HepG2 (cell line): ENCODE data around the gene PBX4. TPM values are rescaled to one million over a fixed set of nuclear protein-coding genes. Genes with fewer than 3 reads are reported as not detected.
A peak's percentile ranks its signal among the peaks of the same experiment; 100 is the strongest.

Experiments
- ATF2 ChIP-seq: sonication (generic); formaldehyde crosslinking; IDR thresholded peaks from 2 replicates; pipeline ENCODE4 v1.4.0; 2020; ENCODE audit warnings: missing genetic modification reagents
- GABPA ChIP-seq, 2 experiments: IDR thresholded peaks; 2 replicates each; pipeline ENCODE4 v1.6.1; 2011 to 2016; ENCODE audit warnings: low read depth in 2 of 2, low read length in 1 of 2, missing biosample characterization in 1 of 2, missing genetic modification characterization in 1 of 2
- HOXA9 ChIP-seq: sonication (generic); formaldehyde crosslinking; IDR thresholded peaks from 2 replicates; pipeline ENCODE4 v1.8.1; 2022; ENCODE audit warnings: missing genetic modification reagents, mild to moderate bottlenecking, moderate library complexity, borderline replicate concordance
- ISL2 ChIP-seq: sonication (generic); formaldehyde crosslinking; IDR thresholded peaks from 2 replicates; pipeline ENCODE4 v1.5.0; 2020; ENCODE audit warnings: missing genetic modification reagents
- MATR3 ChIP-seq: sonication (generic); formaldehyde crosslinking; IDR thresholded peaks from 2 replicates; pipeline ENCODE4 v1.4.0; 2020; ENCODE audit warnings: missing genetic modification reagents
- MNT ChIP-seq: fragments of 450-650 bp; IDR thresholded peaks from 2 replicates; pipeline ENCODE4 v1.6.1; 2016
- NFYB ChIP-seq: sonication (generic); formaldehyde crosslinking; IDR thresholded peaks from 2 replicates; pipeline ENCODE4 v1.4.0; 2020; ENCODE audit warnings: missing genetic modification reagents
- NFYC ChIP-seq: IDR thresholded peaks from 2 replicates; pipeline ENCODE4 v1.6.1; 2016; ENCODE audit warnings: missing genetic modification reagents, missing compliant biosample characterization
- NPAS2 ChIP-seq: sonication (generic); formaldehyde crosslinking; IDR thresholded peaks from 2 replicates; pipeline ENCODE4 v1.8.0; 2022; ENCODE audit warnings: mild to moderate bottlenecking, missing genetic modification reagents, borderline replicate concordance
- RAD21 ChIP-seq: fragments of 450-650 bp; formaldehyde crosslinking; IDR thresholded peaks from 2 replicates; pipeline ENCODE4 v1.5.0; 2020; ENCODE audit warnings: mild to moderate bottlenecking
- SMAD3 ChIP-seq: sonication (generic); formaldehyde crosslinking; IDR thresholded peaks from 2 replicates; pipeline ENCODE4 v1.4.0; 2020; ENCODE audit warnings: missing genetic modification reagents
- SOX6 ChIP-seq, 2 experiments: fragments of 450-650 bp in 1 of 2; sonication (generic) in 1 of 2; formaldehyde crosslinking in 1 of 2; IDR thresholded peaks; 2 replicates each; pipeline versions ENCODE4 v1.4.0 to v1.6.1; 2017 to 2020; ENCODE audit warnings: antibody characterized with exemption in 1 of 2, mild to moderate bottlenecking in 1 of 2, missing genetic modification reagents in 1 of 2
- SSRP1 ChIP-seq: IDR thresholded peaks from 2 replicates; pipeline ENCODE4 v1.6.1; 2016; ENCODE audit warnings: control low read depth
- SYNCRIP ChIP-seq: fragments of 200-400 bp; formaldehyde crosslinking; IDR thresholded peaks from 2 replicates; pipeline ENCODE4 v1.6.1; 2018; ENCODE audit warnings: mild to moderate bottlenecking, low read depth, low read length; ENCODE audit not compliant: insufficient read depth
- ZEB1 ChIP-seq: IDR thresholded peaks from 2 replicates; pipeline ENCODE4 v1.6.1; 2012; ENCODE audit warnings: mild to moderate bottlenecking, low read depth, inconsistent platforms; ENCODE audit not compliant: insufficient replicate concordance
- ZNF10 ChIP-seq: sonication (generic); formaldehyde crosslinking; IDR thresholded peaks from 2 replicates; pipeline ENCODE4 v1.4.0; 2020; ENCODE audit warnings: mild to moderate bottlenecking, low read depth, missing genetic modification reagents, borderline replicate concordance
- ZNF136 ChIP-seq: sonication (generic); formaldehyde crosslinking; IDR thresholded peaks from 2 replicates; pipeline ENCODE4 v1.8.1; 2022; ENCODE audit warnings: low read depth, mild to moderate bottlenecking, moderate library complexity, missing genetic modification reagents
- ZNF3 ChIP-seq: IDR thresholded peaks from 2 replicates; pipeline ENCODE4 v1.7.0; 2017; ENCODE audit warnings: inconsistent platforms
- ZNF350 ChIP-seq: sonication (generic); formaldehyde crosslinking; IDR thresholded peaks from 2 replicates; pipeline ENCODE4 v1.4.0; 2020; ENCODE audit warnings: mild to moderate bottlenecking, low read depth, missing genetic modification reagents, borderline replicate concordance
- ZNF382 ChIP-seq: sonication (generic); formaldehyde crosslinking; IDR thresholded peaks from 2 replicates; pipeline ENCODE4 v1.5.0; 2020; ENCODE audit warnings: missing genetic modification reagents, mild to moderate bottlenecking, borderline replicate concordance
- ZNF572 ChIP-seq: sonication (generic); formaldehyde crosslinking; IDR thresholded peaks from 2 replicates; pipeline ENCODE4 v1.5.1; 2020; ENCODE audit warnings: mild to moderate bottlenecking, missing genetic modification reagents
- ZNF577 ChIP-seq: sonication (generic); formaldehyde crosslinking; IDR thresholded peaks from 2 replicates; pipeline ENCODE4 v1.4.0; 2020; ENCODE audit warnings: mild to moderate bottlenecking, low read depth, missing genetic modification reagents, borderline replicate concordance
- ZNF629 ChIP-seq: sonication (generic); formaldehyde crosslinking; conservative IDR thresholded peaks from 2 replicates; pipeline ENCODE4 v1.5.0; 2020; ENCODE audit warnings: missing genetic modification reagents
- polyA plus RNA-seq, 8 experiments: library from polyadenylated mRNA; depleted of rRNA in 3 of 8; stranded (reverse) in 7 of 8; unstranded in 1 of 8; fragments of >200 nt; fragmentation: Illumina TruSeq in 4 of 8; extraction: Trizol in 4 of 8; gene quantifications; 2 replicates each; pipeline versions ENCODE4 v1.2.1 to v1.2.3, GENCODE V29; 2011 to 2016; ENCODE audit warnings: low read depth in 4 of 8, missing spikeins in 1 of 8, mixed read lengths in 1 of 8; ENCODE audit not compliant: insufficient read depth in 1 of 8
- total RNA-seq, 5 experiments: library from RNA; depleted of rRNA; stranded (reverse); fragments of >200 nt; fragmentation: Illumina TruSeq; extraction: Trizol; gene quantifications; 2 replicates each; pipeline ENCODE4 v1.2.3, GENCODE V29; 2016; ENCODE audit warnings: low read depth in 1 of 5
- TF ChIP-seq, protein P1 (sequence below): sonication (generic); formaldehyde crosslinking; IDR thresholded peaks from 2 replicates; pipeline ENCODE4 v1.8.0; 2022; ENCODE audit warnings: mild to moderate bottlenecking, missing genetic modification reagents
- TF ChIP-seq, protein P2 (sequence below): sonication (generic); formaldehyde crosslinking; IDR thresholded peaks from 2 replicates; pipeline ENCODE4 v1.8.1; 2023; ENCODE audit warnings: mild to moderate bottlenecking, moderate library complexity, missing genetic modification reagents

PBX4 gene
- total and polyA plus RNA-seq, 2 of the 13 experiments (the other 11 are each of a cell fraction or from before 2014, with no cell fraction given), result not detected

DNA sequence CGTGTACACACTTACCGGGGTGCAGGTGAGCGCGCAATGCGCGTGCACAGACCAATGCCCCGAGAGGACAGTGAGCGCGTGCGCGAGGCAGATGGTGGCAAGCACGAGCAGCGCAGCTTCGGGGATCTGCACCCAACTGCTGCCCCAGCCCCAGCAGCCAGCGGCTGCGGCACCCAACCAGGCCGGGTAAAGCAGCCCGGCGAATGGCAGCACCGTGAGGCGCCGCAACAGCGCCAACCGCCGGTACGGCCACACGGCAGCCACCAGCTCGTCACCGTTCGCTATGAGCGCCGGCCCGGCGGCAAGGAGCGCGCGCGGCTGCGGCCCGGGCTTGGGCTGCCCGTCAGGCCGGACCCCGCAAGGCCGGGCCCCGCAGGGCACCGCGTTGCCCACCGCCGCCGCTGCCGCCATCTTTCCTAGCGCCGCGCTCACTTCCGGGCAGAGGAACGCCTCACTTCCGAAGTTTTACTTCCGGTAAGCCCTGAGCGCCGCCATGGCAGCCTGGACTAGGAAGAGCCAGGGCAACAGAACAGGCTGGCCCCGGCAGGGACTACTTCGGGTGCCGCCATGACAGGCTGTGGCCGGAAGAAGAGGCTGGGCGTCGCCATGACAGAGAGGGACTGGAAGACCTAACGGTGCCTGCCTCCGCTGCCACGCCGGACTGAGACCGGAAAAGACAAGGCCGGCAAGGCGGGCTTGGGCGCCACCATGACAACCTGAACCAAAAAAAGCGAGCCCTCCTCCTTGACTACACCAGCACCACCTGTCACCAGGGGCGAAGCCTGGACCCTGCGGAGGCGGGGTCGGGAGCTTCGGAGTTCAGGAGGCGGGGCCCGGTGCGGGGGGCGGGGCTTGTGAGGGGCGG, 45.0 kb upstream of the PBX4 start, which contains the start of gene ATP13A1 (continued):
- TF ChIP-seq, protein P1, sequence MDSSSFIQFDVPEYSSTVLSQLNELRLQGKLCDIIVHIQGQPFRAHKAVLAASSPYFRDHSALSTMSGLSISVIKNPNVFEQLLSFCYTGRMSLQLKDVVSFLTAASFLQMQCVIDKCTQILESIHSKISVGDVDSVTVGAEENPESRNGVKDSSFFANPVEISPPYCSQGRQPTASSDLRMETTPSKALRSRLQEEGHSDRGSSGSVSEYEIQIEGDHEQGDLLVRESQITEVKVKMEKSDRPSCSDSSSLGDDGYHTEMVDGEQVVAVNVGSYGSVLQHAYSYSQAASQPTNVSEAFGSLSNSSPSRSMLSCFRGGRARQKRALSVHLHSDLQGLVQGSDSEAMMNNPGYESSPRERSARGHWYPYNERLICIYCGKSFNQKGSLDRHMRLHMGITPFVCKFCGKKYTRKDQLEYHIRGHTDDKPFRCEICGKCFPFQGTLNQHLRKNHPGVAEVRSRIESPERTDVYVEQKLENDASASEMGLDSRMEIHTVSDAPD (CRISPR knock-in tag), result no peak
- no peak for TF ChIP-seq SYNCRIP
- no peak for TF ChIP-seq NPAS2
- TF ChIP-seq GABPA (IDR thresholded peaks at IDR 0.05; ENCODE audit: low read depth, low read length), result peak; percentile 95
- TF ChIP-seq GABPA (CRISPR knock-in tag; IDR thresholded peaks at IDR 0.05; ENCODE audit: low read depth), result peak; percentile 94
- TF ChIP-seq ATF2 (CRISPR knock-in tag), result peak; percentile 21; the same call in 1 of the 2 replicates
- TF ChIP-seq ZNF350 (CRISPR knock-in tag), result no peak
- no peak for TF ChIP-seq ZNF3
- TF ChIP-seq MATR3, result no peak
- TF ChIP-seq NFYC (CRISPR knock-in tag), result no peak
- TF ChIP-seq SSRP1 (CRISPR knock-in tag), result no peak
- TF ChIP-seq ZNF629 (CRISPR knock-in tag), result no peak
- no peak for TF ChIP-seq SOX6 (IDR thresholded peaks at IDR 0.05)
- no peak; the same call in 1 of the 2 replicates for TF ChIP-seq SOX6 (CRISPR knock-in tag; IDR thresholded peaks at IDR 0.05)
- no peak for TF ChIP-seq ZNF136 (CRISPR knock-in tag)
- TF ChIP-seq ZNF572 (CRISPR knock-in tag), result 0 out of 2 replicates have a peak, but pooled peaks have one; percentile 18
- TF ChIP-seq ISL2 (CRISPR knock-in tag), result peak; percentile 20; the same call in 1 of the 2 replicates
- TF ChIP-seq, protein P2, sequence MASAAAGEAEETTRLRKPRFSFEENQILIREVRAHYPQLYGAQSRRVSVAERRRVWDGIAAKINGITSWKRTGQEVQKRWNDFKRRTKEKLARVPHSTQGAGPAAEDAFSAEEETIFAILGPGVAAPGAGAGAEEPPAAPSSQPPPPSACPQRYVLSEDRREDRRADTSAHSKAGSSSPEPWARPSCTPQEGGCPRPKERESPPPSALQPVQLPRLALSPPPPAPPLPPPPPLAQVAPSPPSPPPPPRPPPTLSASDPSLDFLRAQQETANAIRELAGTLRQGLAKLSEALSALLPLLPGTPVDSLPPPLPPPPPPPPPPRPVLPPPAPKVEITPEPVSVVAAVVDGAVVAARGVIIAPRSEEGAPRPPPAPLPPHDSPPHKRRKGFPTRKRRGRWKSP, result no peak
- TF ChIP-seq MNT, result no peak
- peak; percentile 34; the same call in 1 of the 2 replicates for TF ChIP-seq SMAD3 (CRISPR knock-in tag)
- TF ChIP-seq NFYB, result no peak
- TF ChIP-seq RAD21 (CRISPR knock-in tag), result peak; percentile 55
- TF ChIP-seq HOXA9 (CRISPR knock-in tag), result no peak
- no peak for TF ChIP-seq ZNF10 (CRISPR knock-in tag)
- TF ChIP-seq ZNF382 (CRISPR knock-in tag), result no peak
- TF ChIP-seq ZEB1, result no peak
- no peak for TF ChIP-seq ZNF577 (CRISPR knock-in tag)
